HAP-1 (cell line): Measurements from ENCODE around the gene MRPL4.
A peak's percentile ranks its signal among the peaks of the same experiment; 100 is the strongest.

ENCODE experiments used
- DNase-seq, 2 experiments: peaks; one replicate each; pipeline ENCODE4 v3.0.0-alpha.2; 2016 to 2020; ENCODE audit warnings: low spot score in 2 of 2
- H3K27me3 ChIP-seq: fragments of 250-450 bp; sonication (Bioruptor Pico); 2 replicates; pipeline ENCODE4 v1.5.1; 2020; ENCODE audit warnings: low read depth, mild to moderate bottlenecking, moderate library complexity
- H3K36me3 ChIP-seq: fragments of 250-450 bp; sonication (Bioruptor Pico); replicated peaks from 2 replicates; pipeline ENCODE4 v1.5.1; 2020; ENCODE audit warnings: mild to moderate bottlenecking
- H3K4me1 ChIP-seq: fragments of 250-450 bp; sonication (Bioruptor Pico); 2 replicates; pipeline ENCODE4 v1.5.1; 2020; ENCODE audit warnings: mild to moderate bottlenecking
- H3K4me3 ChIP-seq: fragments of 250-450 bp; sonication (Bioruptor Pico); 2 replicates; pipeline ENCODE4 v1.5.1; 2020; ENCODE audit warnings: mild to moderate bottlenecking, moderate library complexity
- H3K9me3 ChIP-seq: fragments of 250-450 bp; sonication (Bioruptor Pico); 2 replicates; pipeline ENCODE4 v1.5.1; 2020; ENCODE audit warnings: mild to moderate bottlenecking, moderate library complexity
- in situ Hi-C: fragments of 300-500 bp; cut with MboI; formaldehyde crosslinking; loops from 3 replicates; pipeline ENCODE4 v1.14.3; 2020; ENCODE audit warnings: low sequenced_read_pairs, inconsistent platforms, mixed read lengths

Gene MRPL4

DNA sequence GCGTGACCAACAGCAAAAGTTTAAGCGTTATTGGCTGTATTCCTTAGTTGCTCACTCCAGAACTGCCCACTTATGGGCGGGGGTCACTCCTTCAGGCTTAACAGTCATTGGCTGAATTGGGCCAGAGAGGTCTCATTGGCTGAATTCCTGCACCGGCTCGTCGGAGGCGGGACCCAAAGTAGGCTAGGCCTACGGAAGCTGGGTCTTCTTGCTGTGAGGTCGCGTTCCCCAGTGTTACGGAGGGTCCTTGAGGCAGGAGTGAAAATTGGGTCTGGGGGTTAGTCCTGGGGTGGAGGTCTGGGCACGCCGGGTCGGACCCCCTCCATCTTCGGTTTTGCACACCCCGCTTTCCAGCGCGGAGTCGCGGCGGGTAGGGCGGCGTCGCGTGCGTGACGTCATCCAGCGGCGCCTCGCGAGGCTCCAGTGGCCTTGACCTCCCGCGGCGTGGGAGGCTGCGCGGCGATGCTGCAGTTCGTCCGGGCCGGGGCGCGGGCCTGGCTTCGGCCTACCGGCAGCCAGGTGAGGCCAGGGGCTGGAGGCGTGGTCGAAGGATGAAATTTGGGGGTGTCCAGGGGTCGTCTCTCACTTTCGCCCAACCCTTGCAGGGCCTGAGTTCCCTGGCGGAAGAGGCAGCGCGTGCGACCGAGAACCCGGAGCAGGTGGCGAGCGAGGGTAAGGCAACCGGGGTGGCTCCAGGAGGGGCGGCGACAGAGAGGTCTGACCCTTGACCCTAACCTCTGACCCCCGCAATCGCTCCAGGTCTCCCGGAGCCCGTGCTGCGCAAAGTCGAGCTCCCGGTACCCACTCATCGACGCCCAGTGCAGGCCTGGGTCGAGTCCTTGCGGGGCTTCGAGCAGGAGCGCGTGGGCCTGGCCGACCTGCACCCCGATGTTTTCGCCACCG lies at the start of gene MRPL4:
Gene MRPL4, plus strand, starts transcription at position 423 of the 903 bp plus-strand sequence. Its CDS starts 40 bp downstream, at position 463.
- Histone ChIP-seq H3K4me3 (peak within 1 kb of the TSS; percentile 96), H3K36me3 (peaks cover 27% of the 10 kb centered on the region), H3K9me3 (no peaks in the 10 kb centered on the region), H3K27me3 (no peaks in the 10 kb centered on the region), H3K4me1 (no peaks in the 10 kb centered on the region)
- DNase-seq: peak; percentile 99
- in situ Hi-C loops: no loop called here

GRCh38 chr19:10203686-10204085 lies 48.3 kb upstream of the MRPL4 start:
- Histone ChIP-seq H3K27me3 (no peaks in the 10 kb centered on the region), H3K9me3 (no peaks in the 10 kb centered on the region), H3K4me1 (peaks cover 2% of the 10 kb centered on the region; the same call in 1 of the 2 replicates), H3K4me3 (no peak overlapping the region), H3K36me3 (no peaks in the 10 kb centered on the region)
- in situ Hi-C loops: no loop called here
- no peak for DNase-seq

DNA sequence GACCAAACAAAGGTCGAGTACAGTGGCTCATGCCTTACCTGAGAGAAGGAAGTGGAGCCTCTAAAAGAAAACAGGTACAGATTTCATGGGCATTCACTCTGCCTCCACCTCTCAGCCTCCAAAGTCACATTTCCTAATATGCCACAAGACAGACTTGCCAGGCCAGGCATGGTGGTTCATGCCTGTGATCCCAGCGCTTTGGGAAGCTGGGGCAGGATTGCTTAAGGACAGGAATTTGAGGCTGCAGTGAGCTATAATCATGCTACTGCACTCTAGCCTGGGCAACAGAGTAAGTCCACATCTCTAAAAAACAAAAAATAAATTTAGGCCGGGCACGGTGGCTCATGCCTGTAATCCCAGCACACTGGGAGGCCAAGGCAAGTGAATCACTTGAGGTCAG lies 46.4 kb upstream of the MRPL4 start:
- Histone ChIP-seq H3K27me3 (no peaks in the 10 kb centered on the region), H3K9me3 (no peaks in the 10 kb centered on the region), H3K4me3 (no peak overlapping the region), H3K36me3 (no peaks in the 10 kb centered on the region), H3K4me1 (peaks cover 2% of the 10 kb centered on the region; the same call in 1 of the 2 replicates)
- in situ Hi-C loops: no loop called here
- DNase-seq: no peak

GRCh38 chr19:10206226-10206885 lies 45.7 kb upstream of the MRPL4 start:
- Histone ChIP-seq H3K36me3 (no peaks in the 10 kb centered on the region), H3K4me1 (peaks cover 2% of the 10 kb centered on the region; the same call in 1 of the 2 replicates), H3K4me3 (no peak overlapping the region), H3K9me3 (no peaks in the 10 kb centered on the region), H3K27me3 (no peaks in the 10 kb centered on the region)
- DNase-seq: no peak
- in situ Hi-C loops: no loop called here

DNA sequence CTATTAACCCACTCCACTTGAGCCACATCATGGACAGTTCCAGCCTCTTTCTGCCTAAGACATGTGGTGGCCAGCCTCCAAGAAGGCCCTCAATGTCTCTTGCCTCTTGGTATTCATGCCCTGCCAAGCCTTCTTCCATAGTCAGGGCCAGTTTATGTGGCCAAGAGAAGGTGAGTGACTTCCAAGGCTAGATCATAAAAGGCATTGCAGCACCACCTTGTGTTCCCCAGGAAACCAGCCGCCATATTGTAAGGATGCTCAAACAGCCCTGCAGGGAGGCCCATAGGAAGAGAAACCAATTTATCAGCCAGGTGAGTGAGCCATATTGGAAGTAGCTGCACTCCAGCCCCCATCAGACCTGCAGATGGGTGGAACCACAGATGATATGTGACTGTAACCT lies 45.0 kb upstream of the MRPL4 start:
- Histone ChIP-seq H3K4me3 (no peak overlapping the region), H3K9me3 (no peaks in the 10 kb centered on the region), H3K36me3 (no peaks in the 10 kb centered on the region), H3K27me3 (no peaks in the 10 kb centered on the region), H3K4me1 (peaks cover 2% of the 10 kb centered on the region; the same call in 1 of the 2 replicates)
- in situ Hi-C loops: no loop called here
- no peak for DNase-seq

GRCh38 chr19:10209315-10209714 lies 42.7 kb upstream of the MRPL4 start:
- H3K9me3 ChIP-seq: no peaks in the 10 kb centered on the region
- no peak for DNase-seq

DNA sequence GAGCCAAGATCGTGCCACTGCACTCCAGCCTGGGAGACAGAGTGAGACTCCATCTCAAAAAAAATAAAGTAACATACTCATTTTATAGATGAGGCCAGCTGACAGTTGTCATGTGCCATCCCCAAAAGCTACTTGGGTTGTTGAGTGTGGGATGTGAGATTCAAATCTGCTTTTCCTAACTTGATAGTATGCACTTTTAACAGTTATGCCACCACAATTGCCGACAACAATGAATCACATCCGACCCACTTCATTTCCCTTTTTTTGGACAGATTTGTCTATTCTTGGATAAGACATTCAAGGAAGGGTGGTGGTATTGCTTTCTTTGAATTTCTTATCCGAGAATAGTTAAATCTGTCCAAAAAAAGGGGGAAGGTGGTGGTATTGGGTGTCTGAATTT lies 41.0 kb upstream of the MRPL4 start:
- no peaks in the 10 kb centered on the region for H3K36me3 ChIP-seq

More at GRCh38 chr19:10209315-10209714, 42.7 kb upstream of the MRPL4 start:
- Histone ChIP-seq H3K4me1 (peaks cover 6% of the 10 kb centered on the region), H3K36me3 (no peaks in the 10 kb centered on the region), H3K27me3 (no peaks in the 10 kb centered on the region), H3K4me3 (no peak overlapping the region)
- in situ Hi-C loops: no loop called here

DNA sequence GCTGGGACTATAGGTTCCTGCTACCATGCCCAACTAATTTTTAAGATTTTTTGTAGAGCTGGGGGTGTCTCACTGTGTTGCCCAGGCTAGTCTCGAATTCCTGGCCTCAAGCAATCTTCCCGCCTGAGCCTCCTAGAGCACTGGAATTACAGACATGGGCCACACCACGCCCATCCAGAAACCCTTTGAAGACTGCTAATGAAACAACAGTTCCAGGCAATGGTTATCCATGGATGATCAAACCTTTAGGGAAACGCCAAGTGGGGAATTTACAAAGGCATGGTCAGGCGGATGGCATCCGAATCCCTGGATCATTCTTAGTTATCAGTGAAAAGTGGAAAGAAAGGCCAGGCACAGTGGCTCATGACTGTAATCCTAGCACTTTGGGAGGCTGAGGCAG lies 40.3 kb upstream of the MRPL4 start:
- DNase-seq: no peak
- no peaks in the 10 kb centered on the region for H3K36me3 ChIP-seq
- peaks cover 4% of the 10 kb centered on the region for H3K4me1 ChIP-seq
- no peaks in the 10 kb centered on the region for H3K27me3 ChIP-seq
- H3K4me3 ChIP-seq: no peak overlapping the region
- in situ Hi-C loops: no loop called here
- no peaks in the 10 kb centered on the region for H3K9me3 ChIP-seq

More for the DNA sequence above, 41.0 kb upstream of the MRPL4 start:
- no peaks in the 10 kb centered on the region for H3K27me3 ChIP-seq
- H3K9me3 ChIP-seq: no peaks in the 10 kb centered on the region
- H3K4me1 ChIP-seq: peaks cover 4% of the 10 kb centered on the region
- DNase-seq: no peak
- H3K4me3 ChIP-seq: no peak overlapping the region
- in situ Hi-C loops: no loop called here

GRCh38 chr19:10214784-10215183 lies 37.2 kb upstream of the MRPL4 start:
- Histone ChIP-seq H3K9me3 (no peaks in the 10 kb centered on the region), H3K4me1 (peaks cover 4% of the 10 kb centered on the region), H3K27me3 (no peaks in the 10 kb centered on the region), H3K36me3 (no peaks in the 10 kb centered on the region), H3K4me3 (no peak overlapping the region)
- DNase-seq: no peak
- in situ Hi-C loops: no loop called here

GRCh38 chr19:10217085-10217484 lies 34.9 kb upstream of the MRPL4 start:
- no peaks in the 10 kb centered on the region for H3K9me3 ChIP-seq
- H3K4me3 ChIP-seq: no peak overlapping the region
- H3K36me3 ChIP-seq: no peaks in the 10 kb centered on the region
- H3K27me3 ChIP-seq: no peaks in the 10 kb centered on the region
- H3K4me1 ChIP-seq: peaks cover 4% of the 10 kb centered on the region
- in situ Hi-C loops: no loop called here
- no peak for DNase-seq

GRCh38 chr19:10219678-10220077 lies 32.3 kb upstream of the MRPL4 start:
- no peaks in the 10 kb centered on the region for H3K36me3 ChIP-seq
- DNase-seq: peak in 1 of 2 experiments; percentile 26
- H3K9me3 ChIP-seq: no peaks in the 10 kb centered on the region
- in situ Hi-C loops: no loop called here
- no peak overlapping the region for H3K4me3 ChIP-seq
- no peaks in the 10 kb centered on the region for H3K27me3 ChIP-seq
- no peaks in the 10 kb centered on the region for H3K4me1 ChIP-seq

DNA sequence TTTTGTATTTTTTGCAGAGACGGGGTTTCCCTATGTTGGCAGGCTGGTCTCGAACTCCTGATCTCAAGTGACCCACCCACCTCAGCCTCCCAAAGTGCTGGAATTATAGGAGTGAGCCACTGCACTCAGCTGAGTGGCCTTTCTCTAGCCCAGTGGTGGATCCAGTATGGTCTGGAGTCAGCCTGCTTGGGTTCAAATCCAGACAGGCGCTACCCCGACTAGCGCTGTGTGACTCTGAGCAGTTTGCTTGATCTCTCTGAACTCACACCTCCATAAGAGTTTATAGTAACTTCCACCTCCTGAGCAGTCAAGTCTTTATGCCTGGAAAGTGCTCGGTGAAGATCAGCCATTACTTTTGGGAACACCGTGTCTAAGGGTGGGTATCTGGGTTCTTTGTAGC lies 31.3 kb upstream of the MRPL4 start:
- no peaks in the 10 kb centered on the region for H3K9me3 ChIP-seq
- no peaks in the 10 kb centered on the region for H3K4me1 ChIP-seq
- H3K36me3 ChIP-seq: no peaks in the 10 kb centered on the region
- no peaks in the 10 kb centered on the region for H3K27me3 ChIP-seq
- no peak for DNase-seq
- no peak overlapping the region for H3K4me3 ChIP-seq
- in situ Hi-C loops: no loop called here

DNA sequence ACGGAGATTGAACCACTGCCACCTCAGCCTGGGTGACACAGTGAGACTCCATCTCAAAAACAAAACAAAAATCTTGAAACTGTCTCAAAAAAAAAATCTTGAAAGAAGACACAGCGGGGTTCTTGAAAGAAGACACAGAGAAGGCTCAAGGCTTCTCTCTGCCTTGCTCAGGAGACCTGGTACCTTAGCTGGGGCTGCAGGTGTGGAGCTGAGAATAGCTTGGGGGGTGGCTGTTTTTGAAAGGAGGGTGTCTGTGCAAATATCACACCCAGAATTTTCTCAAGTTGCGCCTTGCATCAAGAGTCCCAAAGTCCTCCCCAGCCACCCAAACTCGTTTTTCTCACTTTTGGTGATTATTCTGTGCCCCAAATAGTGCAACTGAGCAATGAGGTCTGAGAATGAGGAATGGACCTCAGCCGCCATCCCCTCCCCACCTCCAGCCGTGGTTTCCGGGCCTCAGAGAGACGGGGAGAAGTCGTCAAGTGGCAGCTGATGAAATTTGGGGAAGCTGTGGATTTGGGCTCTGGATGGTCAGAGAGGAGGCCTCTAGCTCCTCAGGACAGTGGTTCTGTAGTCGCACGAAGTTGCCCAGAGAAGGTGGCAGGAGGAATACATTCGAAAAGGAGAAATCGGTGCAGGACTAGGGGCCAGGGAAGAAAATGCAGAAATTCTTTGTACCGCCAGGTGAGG lies 29.7 kb upstream of the MRPL4 start:
- no peaks in the 10 kb centered on the region for H3K9me3 ChIP-seq
- H3K4me3 ChIP-seq: no peak overlapping the region
- H3K27me3 ChIP-seq: no peaks in the 10 kb centered on the region
- DNase-seq: no peak
- in situ Hi-C loops: no loop called here
- H3K4me1 ChIP-seq: no peaks in the 10 kb centered on the region
- H3K36me3 ChIP-seq: no peaks in the 10 kb centered on the region
